Fibroblast of lung (primary cell): Measurements from ENCODE around the gene HDAC2.

Experiments used
- CTCF ChIP-seq, 2 donors: IDR thresholded peaks in 1 of 2; conservative IDR thresholded peaks in 1 of 2; 1 replicate in 1 of 2; 2 replicates in 1 of 2; pipeline ENCODE4 v1.5.1; 2011 to 2012; ENCODE audit warnings: low read length in 2 of 2, control low read depth in 1 of 2, inconsistent platforms in 1 of 2, low read depth in 1 of 2, mild to moderate bottlenecking in 1 of 2
- EZH2 ChIP-seq: IDR thresholded peaks from 2 replicates; pipeline ENCODE4 v1.5.1; 2012; ENCODE audit warnings: low read length, control low read depth, mild to moderate bottlenecking; ENCODE audit errors: missing control alignments

- no peak for TF ChIP-seq CTCF (conservative IDR thresholded peaks at IDR 0.05 in 1 of 2, IDR thresholded peaks at IDR 0.05 in 1 of 2; ENCODE audit: low read depth in 1 of 2, low read length in 2 of 2)
- TF ChIP-seq EZH2 = no peak
These were observed 26.2 kb upstream of the HDAC2 start for GRCh38 chr6:113997116-113997515.
